ENCODE measurements around the gene PDZD2. TPM values are rescaled to one million over a fixed set of nuclear protein-coding genes. Genes with fewer than 3 reads are reported as not detected.

The PDZD2 gene
- total RNA-seq, 1 donor from 2014 or later, result not detected

GRCh38 chr5:31936683-31937082, 297.8 kb downstream of the PDZD2 start:
- Mint-ChIP-seq H3K4me3 (no peak overlapping the region), H3K36me3 (ENCODE audit: low read depth) (no peaks in the 10 kb centered on the region), H3K27me3 (ENCODE audit: insufficient read depth) (peaks cover 2% of the 10 kb centered on the region), H3K4me1 (ENCODE audit: low read depth) (no peaks in the 10 kb centered on the region), H3K9me3 (no peaks in the 10 kb centered on the region), H3K27ac (no peak overlapping the region)
- no peak for DNase-seq (ENCODE audit: low spot score)
- intact Hi-C loops (cut with micrococcal nuclease), result no loop called here

GRCh38 chr5:31937226-31937625, 298.3 kb downstream of the PDZD2 start:
- no peak for DNase-seq (ENCODE audit: low spot score)
- Mint-ChIP-seq H3K36me3 (ENCODE audit: low read depth) (no peaks in the 10 kb centered on the region), H3K27me3 (ENCODE audit: insufficient read depth) (peaks cover 2% of the 10 kb centered on the region), H3K4me1 (ENCODE audit: low read depth) (no peaks in the 10 kb centered on the region), H3K9me3 (no peaks in the 10 kb centered on the region), H3K27ac (no peak overlapping the region), H3K4me3 (no peak overlapping the region)
- intact Hi-C loops (cut with micrococcal nuclease), result no loop called here

- Mint-ChIP-seq H3K9me3 (no peaks in the 10 kb centered on the region), H3K27me3 (ENCODE audit: insufficient read depth) (peaks cover 2% of the 10 kb centered on the region), H3K4me3 (no peak overlapping the region), H3K4me1 (ENCODE audit: low read depth) (no peaks in the 10 kb centered on the region), H3K36me3 (ENCODE audit: low read depth) (no peaks in the 10 kb centered on the region), H3K27ac (no peak overlapping the region)
- no peak for DNase-seq (ENCODE audit: low spot score)
- intact Hi-C loops (cut with micrococcal nuclease), result no loop called here
Measured at GRCh38 chr5:31937703-31938102, 298.8 kb downstream of the PDZD2 start.

- no peaks in the 10 kb centered on the region for H3K36me3 Mint-ChIP-seq (ENCODE audit: low read depth)
- intact Hi-C loops (cut with micrococcal nuclease), result no loop called here
- H3K4me3 Mint-ChIP-seq, result no peak overlapping the region
- no peak for DNase-seq (ENCODE audit: low spot score)
- H3K4me1 Mint-ChIP-seq (ENCODE audit: low read depth), result no peaks in the 10 kb centered on the region
- H3K27me3 Mint-ChIP-seq (ENCODE audit: insufficient read depth), result peaks cover 2% of the 10 kb centered on the region
- H3K27ac Mint-ChIP-seq, result no peak overlapping the region
- H3K9me3 Mint-ChIP-seq, result no peaks in the 10 kb centered on the region
Measured at GRCh38 chr5:31939151-31939550, 300.2 kb downstream of the PDZD2 start.

- no peaks in the 10 kb centered on the region for H3K4me1 Mint-ChIP-seq (ENCODE audit: low read depth)
- no peak overlapping the region for H3K4me3 Mint-ChIP-seq
- H3K36me3 Mint-ChIP-seq (ENCODE audit: low read depth), result no peaks in the 10 kb centered on the region
- H3K9me3 Mint-ChIP-seq, result no peaks in the 10 kb centered on the region
- no peak overlapping the region for H3K27ac Mint-ChIP-seq
- intact Hi-C loops (cut with micrococcal nuclease), result no loop called here
- H3K27me3 Mint-ChIP-seq (ENCODE audit: insufficient read depth), result peaks cover 2% of the 10 kb centered on the region
- DNase-seq (ENCODE audit: low spot score), result no peak
Measured at GRCh38 chr5:31941151-31941755, 302.3 kb downstream of the PDZD2 start.

- H3K27me3 Mint-ChIP-seq (ENCODE audit: insufficient read depth), result peaks cover 2% of the 10 kb centered on the region
- intact Hi-C loops (cut with micrococcal nuclease), result no loop called here
- H3K9me3 Mint-ChIP-seq, result no peaks in the 10 kb centered on the region
- no peak overlapping the region for H3K4me3 Mint-ChIP-seq
- H3K36me3 Mint-ChIP-seq (ENCODE audit: low read depth), result no peaks in the 10 kb centered on the region
- H3K27ac Mint-ChIP-seq, result no peak overlapping the region
- H3K4me1 Mint-ChIP-seq (ENCODE audit: low read depth), result no peaks in the 10 kb centered on the region
- no peak for DNase-seq (ENCODE audit: low spot score)
Measured at GRCh38 chr5:31942546-31942945, 303.6 kb downstream of the PDZD2 start.

GRCh38 chr5:31944684-31945445, 305.9 kb downstream of the PDZD2 start:
- no peak for DNase-seq (ENCODE audit: low spot score)
- Mint-ChIP-seq H3K27me3 (ENCODE audit: insufficient read depth) (no peaks in the 10 kb centered on the region), H3K36me3 (ENCODE audit: low read depth) (no peaks in the 10 kb centered on the region), H3K4me1 (ENCODE audit: low read depth) (no peaks in the 10 kb centered on the region), H3K4me3 (no peak overlapping the region), H3K27ac (no peak overlapping the region), H3K9me3 (no peaks in the 10 kb centered on the region)
- intact Hi-C loops (cut with micrococcal nuclease), result no loop called here

GRCh38 chr5:31948006-31948405, 309.1 kb downstream of the PDZD2 start:
- DNase-seq (ENCODE audit: low spot score), result no peak
- H3K4me1 Mint-ChIP-seq (ENCODE audit: low read depth), result no peaks in the 10 kb centered on the region
- no peaks in the 10 kb centered on the region for H3K27me3 Mint-ChIP-seq (ENCODE audit: insufficient read depth)
- H3K4me3 Mint-ChIP-seq, result no peak overlapping the region
- H3K27ac Mint-ChIP-seq, result no peak overlapping the region
- intact Hi-C loops (cut with micrococcal nuclease), result no loop called here
- no peaks in the 10 kb centered on the region for H3K36me3 Mint-ChIP-seq (ENCODE audit: low read depth)
- H3K9me3 Mint-ChIP-seq, result no peaks in the 10 kb centered on the region

- intact Hi-C loops (cut with micrococcal nuclease), result no loop called here
- no peak overlapping the region for H3K4me3 Mint-ChIP-seq
- no peaks in the 10 kb centered on the region for H3K36me3 Mint-ChIP-seq (ENCODE audit: low read depth)
- H3K27ac Mint-ChIP-seq, result no peak overlapping the region
- no peaks in the 10 kb centered on the region for H3K9me3 Mint-ChIP-seq
- H3K27me3 Mint-ChIP-seq (ENCODE audit: insufficient read depth), result no peaks in the 10 kb centered on the region
- no peak for DNase-seq (ENCODE audit: low spot score)
- H3K4me1 Mint-ChIP-seq (ENCODE audit: low read depth), result no peaks in the 10 kb centered on the region
Measured at GRCh38 chr5:31952067-31952466, 313.1 kb downstream of the PDZD2 start.

GRCh38 chr5:31954091-31954490, 315.2 kb downstream of the PDZD2 start:
- intact Hi-C loops (cut with micrococcal nuclease), result no loop called here
- H3K4me3 Mint-ChIP-seq, result no peak overlapping the region
- H3K4me1 Mint-ChIP-seq (ENCODE audit: low read depth), result no peaks in the 10 kb centered on the region

GRCh38 chr5:31957151-31957550, 318.2 kb downstream of the PDZD2 start:
- Mint-ChIP-seq H3K36me3 (ENCODE audit: low read depth) (no peaks in the 10 kb centered on the region), H3K4me1 (ENCODE audit: low read depth) (no peaks in the 10 kb centered on the region), H3K9me3 (no peaks in the 10 kb centered on the region), H3K4me3 (no peak overlapping the region), H3K27me3 (ENCODE audit: insufficient read depth) (peaks cover under 1% of the 10 kb centered on the region), H3K27ac (no peak overlapping the region)
- intact Hi-C loops (cut with micrococcal nuclease), result no loop called here
- DNase-seq (ENCODE audit: low spot score), result no peak

More at GRCh38 chr5:31954091-31954490, 315.2 kb downstream of the PDZD2 start:
- H3K27ac Mint-ChIP-seq, result no peak overlapping the region
- no peak for DNase-seq (ENCODE audit: low spot score)
- H3K9me3 Mint-ChIP-seq, result no peaks in the 10 kb centered on the region
- no peaks in the 10 kb centered on the region for H3K27me3 Mint-ChIP-seq (ENCODE audit: insufficient read depth)
- no peaks in the 10 kb centered on the region for H3K36me3 Mint-ChIP-seq (ENCODE audit: low read depth)

- intact Hi-C loops (cut with micrococcal nuclease), result no loop called here
- Mint-ChIP-seq H3K27ac (no peak overlapping the region), H3K27me3 (ENCODE audit: insufficient read depth) (peaks cover 6% of the 10 kb centered on the region)
Measured at GRCh38 chr5:31962351-31962751, 323.4 kb downstream of the PDZD2 start.

GRCh38 chr5:31962871-31963307, 324.0 kb downstream of the PDZD2 start:
- no peak overlapping the region for H3K4me3 Mint-ChIP-seq
- DNase-seq (ENCODE audit: low spot score), result no peak
- H3K27me3 Mint-ChIP-seq (ENCODE audit: insufficient read depth), result peaks cover 6% of the 10 kb centered on the region
- H3K4me1 Mint-ChIP-seq (ENCODE audit: low read depth), result no peaks in the 10 kb centered on the region
- intact Hi-C loops (cut with micrococcal nuclease), result no loop called here
- no peaks in the 10 kb centered on the region for H3K9me3 Mint-ChIP-seq
- H3K27ac Mint-ChIP-seq, result no peak overlapping the region
- H3K36me3 Mint-ChIP-seq (ENCODE audit: low read depth), result no peaks in the 10 kb centered on the region

More at GRCh38 chr5:31962351-31962751, 323.4 kb downstream of the PDZD2 start:
- Mint-ChIP-seq H3K4me1 (ENCODE audit: low read depth) (no peaks in the 10 kb centered on the region), H3K4me3 (no peak overlapping the region), H3K9me3 (no peaks in the 10 kb centered on the region), H3K36me3 (ENCODE audit: low read depth) (no peaks in the 10 kb centered on the region)
- no peak for DNase-seq (ENCODE audit: low spot score)

Measured in activated T-helper 1 cell treated with anti-CD3 and anti-CD28 coated beads, Interleukin-12 subunit alpha, Interleukin-12 subunit beta, Interleukin-2, Interleukin-4 antibody, amounts not matched to agents 30 ng/mL and 10 ng/mL and 1 ng/mL, durations not matched to agents 14 hours and 24 hours and 36 hours (primary cell).